Fibroblast of mammary gland (primary cell): ENCODE results near the gene HIVEP3.

ENCODE experiments used
- DNase-seq: peaks from one replicate; pipeline ENCODE4 v3.0.0-alpha.2; 2010; ENCODE audit warnings: low read depth
- H3K4me3 ChIP-seq: 2 replicates; pipeline ENCODE4 v1.5.1; 2011; ENCODE audit warnings: low read depth, mild to moderate bottlenecking, low read length, moderate library complexity; ENCODE audit not compliant: control insufficient read depth
- CTCF ChIP-seq: conservative IDR thresholded peaks from 2 replicates; pipeline ENCODE4 v1.5.1; 2011; ENCODE audit warnings: low read depth, low read length, inconsistent platforms; ENCODE audit not compliant: control insufficient read depth, insufficient read depth

The HIVEP3 gene

GRCh38 chr1:41618066-41618825 is 300.5 kb downstream of the HIVEP3 start:
- peak; percentile 65 for DNase-seq
- no peak for TF ChIP-seq CTCF
- no peak overlapping the region for H3K4me3 ChIP-seq

- H3K4me3 ChIP-seq, result no peak overlapping the region
- no peak for DNase-seq
- no peak for TF ChIP-seq CTCF
Measured at GRCh38 chr1:41617336-41617735, 301.4 kb downstream of the HIVEP3 start.

GRCh38 chr1:41616563-41616962 is 302.2 kb downstream of the HIVEP3 start:
- no peak for DNase-seq
- no peak overlapping the region for H3K4me3 ChIP-seq
- no peak for TF ChIP-seq CTCF

- no peak overlapping the region for H3K4me3 ChIP-seq
- DNase-seq, result no peak
- no peak for TF ChIP-seq CTCF
Measured at GRCh38 chr1:41615981-41616380, 302.7 kb downstream of the HIVEP3 start.

- H3K4me3 ChIP-seq, result no peak overlapping the region
- DNase-seq, result no peak
- no peak for TF ChIP-seq CTCF
Measured at GRCh38 chr1:41615316-41615715, 303.4 kb downstream of the HIVEP3 start.

GRCh38 chr1:41614818-41615217 is 303.9 kb downstream of the HIVEP3 start:
- TF ChIP-seq CTCF, result no peak
- DNase-seq, result no peak
- no peak overlapping the region for H3K4me3 ChIP-seq
